Stimulated activated naive B cell treated with anti-CD40 and anti-IgM and Interleukin-4, amounts not matched to agents 10 μg/mL and 1 μg/mL and 100 μg/mL, for 72 hours (primary cell): ENCODE data around the gene SRSF9.

Experiments used
- ATAC-seq, 2 donors: fragments of 150-1000 bp; cut with Tn5 transposase; replicated peaks; 2 replicates each; pipeline ENCODE4 v1.10.0; 2021; ENCODE audit warnings: moderate library complexity in 1 of 2
- DNase-seq: peaks from one replicate; pipeline ENCODE4 v3.0.0; 2021
- H3K27ac Mint-ChIP-seq: one replicate; pipeline ENCODE4 v1.8.0; 2022; ENCODE audit warnings: mild to moderate bottlenecking, mixed read lengths
- H3K27me3 Mint-ChIP-seq, 2 donors: one replicate each; pipeline ENCODE4 v1.8.0; 2022; ENCODE audit warnings: mixed read lengths in 2 of 2
- H3K36me3 Mint-ChIP-seq, 2 donors: one replicate each; pipeline ENCODE4 v1.8.0; 2022; ENCODE audit warnings: mixed read lengths in 2 of 2, mild to moderate bottlenecking in 1 of 2
- H3K4me1 Mint-ChIP-seq, 2 donors: one replicate each; pipeline ENCODE4 v1.8.0; 2022; ENCODE audit warnings: mixed read lengths in 2 of 2, mild to moderate bottlenecking in 1 of 2
- H3K4me3 Mint-ChIP-seq, 2 donors: one replicate each; pipeline ENCODE4 v1.8.0; 2022; ENCODE audit warnings: mild to moderate bottlenecking in 2 of 2, mixed read lengths in 2 of 2, moderate library complexity in 1 of 2
- H3K9me3 Mint-ChIP-seq, 2 donors: one replicate each; pipeline ENCODE4 v1.8.0; 2022; ENCODE audit warnings: mixed read lengths in 2 of 2, mild to moderate bottlenecking in 1 of 2

Gene SRSF9

GRCh38 chr12:120472521-120472920 is 3.0 kb upstream of the SRSF9 start:
- no peak for ATAC-seq
- no peak for DNase-seq
- Mint-ChIP-seq H3K27ac (no peak overlapping the region), H3K9me3 (no peaks in the 10 kb centered on the region), H3K36me3 (peaks cover under 1 to 10% of the 10 kb centered on the region in 2 donors), H3K4me1 (peaks cover 11 to 34% of the 10 kb centered on the region in 2 donors), H3K27me3 (no peaks in the 10 kb centered on the region), H3K4me3 (no peak overlapping the region)

DNA sequence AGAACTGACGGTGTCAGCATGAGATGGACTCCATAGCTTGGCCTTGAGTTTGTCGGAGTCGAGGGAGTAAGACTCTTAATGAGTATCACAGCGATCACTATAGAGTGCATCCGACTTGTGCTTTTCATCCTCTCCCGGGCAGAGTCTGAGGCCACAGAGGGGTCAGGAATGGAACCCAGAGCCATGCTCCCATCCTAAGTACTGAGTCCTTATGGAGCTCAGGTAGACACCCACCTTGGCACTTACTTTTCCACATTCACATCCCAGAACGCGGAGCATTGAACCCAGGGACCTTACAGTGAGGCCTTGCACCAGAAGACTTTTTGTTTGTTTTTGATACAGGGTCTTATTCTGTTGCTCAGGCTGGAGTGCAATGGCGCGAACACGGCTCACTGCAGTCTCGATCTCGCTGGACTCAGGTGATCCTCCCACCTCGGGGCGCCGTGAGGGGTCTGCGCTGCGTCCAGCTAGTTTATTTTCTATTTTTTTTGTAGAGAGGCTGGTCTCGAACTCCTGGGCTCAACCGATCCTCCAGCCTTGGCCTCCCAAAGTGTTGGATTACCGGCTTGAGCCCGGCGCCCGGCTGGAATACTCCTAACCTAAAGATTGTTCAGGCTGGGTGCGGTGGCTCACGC is 719 bp upstream of the SRSF9 start:
- Mint-ChIP-seq H3K9me3 (no peaks in the 10 kb centered on the region), H3K4me1 (peaks cover 20 to 56% of the 10 kb centered on the region in 2 donors), H3K36me3 (peaks cover 12 to 18% of the 10 kb centered on the region in 2 donors), H3K27ac (peak overlapping the region; percentile 96), H3K4me3 (peak overlapping the region; percentile 94 to 98), H3K27me3 (no peaks in the 10 kb centered on the region)
- ATAC-seq: peak; percentile 33
- DNase-seq: no peak

DNA sequence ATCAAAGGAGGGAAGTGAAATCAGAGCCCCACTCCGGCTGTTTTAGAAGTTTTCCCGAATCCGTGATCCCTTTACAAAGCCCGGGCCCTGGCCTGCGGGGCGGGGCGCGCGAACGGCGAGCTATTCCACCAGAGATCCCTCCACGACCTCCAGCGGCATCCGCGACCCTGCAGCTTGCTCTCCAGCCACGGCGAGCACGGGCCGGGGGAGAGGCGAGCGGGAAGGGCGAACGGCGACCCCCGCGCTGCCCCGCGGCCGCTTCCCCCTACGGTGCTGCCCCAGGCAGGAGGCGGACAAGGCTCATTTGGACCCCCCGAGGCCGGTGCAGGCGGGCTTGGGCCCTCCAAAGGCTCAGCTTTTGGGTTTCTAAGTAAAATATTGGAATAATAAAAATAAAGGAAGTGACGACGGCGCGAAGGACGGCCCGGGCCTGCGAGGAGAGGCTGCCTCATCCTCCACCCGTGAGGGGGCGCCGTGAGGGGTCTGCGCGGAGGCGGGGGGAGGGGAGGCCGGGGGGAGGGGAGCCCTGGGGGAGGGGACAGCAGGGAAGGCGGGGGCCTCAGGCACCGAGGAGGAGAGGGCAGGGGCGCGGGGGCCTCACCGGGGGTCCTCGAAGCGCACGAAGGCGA is 613 bp downstream of the SRSF9 start:
- peaks cover 20 to 26% of the 10 kb centered on the region in 2 donors for H3K36me3 Mint-ChIP-seq
- DNase-seq: no peak
- peak overlapping the region; percentile 94 to 98 for H3K4me3 Mint-ChIP-seq

DNA sequence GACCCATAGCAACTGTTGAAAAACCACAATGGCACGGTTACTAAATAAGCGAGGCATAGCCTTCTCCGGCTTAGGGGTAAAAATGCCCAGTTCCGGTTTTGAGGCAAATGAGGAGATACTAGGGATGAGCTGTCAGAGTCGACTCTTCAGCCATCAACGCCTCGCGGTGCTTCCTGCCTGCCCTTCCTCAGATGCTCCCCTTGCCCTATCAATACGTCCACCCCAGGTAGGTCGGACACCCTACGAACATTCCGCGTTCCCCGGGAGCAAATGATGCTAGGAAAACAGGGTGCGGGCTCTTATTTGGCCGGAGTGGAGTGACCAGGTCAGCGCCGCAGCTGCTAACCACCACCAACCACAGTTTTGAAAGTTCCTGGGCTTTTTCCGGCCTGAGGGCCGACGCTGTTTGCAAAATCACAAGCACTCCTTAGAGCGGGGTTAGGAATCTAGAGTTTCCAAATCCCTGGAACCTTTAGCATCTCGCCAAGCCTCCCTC is 1.2 kb downstream of the SRSF9 start:
- H3K9me3 Mint-ChIP-seq: no peaks in the 10 kb centered on the region
- H3K27ac Mint-ChIP-seq: peak overlapping the region; percentile 96
- ATAC-seq (peak; percentile 12 to 26), DNase-seq (peak; percentile 29)
- H3K36me3 Mint-ChIP-seq: peaks cover 23 to 32% of the 10 kb centered on the region in 2 donors
- no peaks in the 10 kb centered on the region for H3K27me3 Mint-ChIP-seq
- peak overlapping the region; percentile 94 to 98 for H3K4me3 Mint-ChIP-seq
- H3K4me1 Mint-ChIP-seq: peaks cover 15 to 50% of the 10 kb centered on the region in 2 donors

More for the DNA sequence above, 613 bp downstream of the SRSF9 start:
- ATAC-seq: peak; percentile 51 to 62
- Mint-ChIP-seq H3K27me3 (no peaks in the 10 kb centered on the region), H3K4me1 (peaks cover 18 to 52% of the 10 kb centered on the region in 2 donors), H3K27ac (peak overlapping the region; percentile 96), H3K9me3 (no peaks in the 10 kb centered on the region)

- Mint-ChIP-seq H3K4me3 (peak overlapping the region; percentile 94 to 98), H3K4me1 (peaks cover 15 to 50% of the 10 kb centered on the region in 2 donors), H3K27ac (peak overlapping the region; percentile 65), H3K36me3 (peaks cover 26 to 41% of the 10 kb centered on the region in 2 donors), H3K27me3 (no peaks in the 10 kb centered on the region), H3K9me3 (no peaks in the 10 kb centered on the region)
- ATAC-seq: no peak
- DNase-seq: no peak
These were observed 2.1 kb downstream of the SRSF9 start for GRCh38 chr12:120467439-120467838.

DNA sequence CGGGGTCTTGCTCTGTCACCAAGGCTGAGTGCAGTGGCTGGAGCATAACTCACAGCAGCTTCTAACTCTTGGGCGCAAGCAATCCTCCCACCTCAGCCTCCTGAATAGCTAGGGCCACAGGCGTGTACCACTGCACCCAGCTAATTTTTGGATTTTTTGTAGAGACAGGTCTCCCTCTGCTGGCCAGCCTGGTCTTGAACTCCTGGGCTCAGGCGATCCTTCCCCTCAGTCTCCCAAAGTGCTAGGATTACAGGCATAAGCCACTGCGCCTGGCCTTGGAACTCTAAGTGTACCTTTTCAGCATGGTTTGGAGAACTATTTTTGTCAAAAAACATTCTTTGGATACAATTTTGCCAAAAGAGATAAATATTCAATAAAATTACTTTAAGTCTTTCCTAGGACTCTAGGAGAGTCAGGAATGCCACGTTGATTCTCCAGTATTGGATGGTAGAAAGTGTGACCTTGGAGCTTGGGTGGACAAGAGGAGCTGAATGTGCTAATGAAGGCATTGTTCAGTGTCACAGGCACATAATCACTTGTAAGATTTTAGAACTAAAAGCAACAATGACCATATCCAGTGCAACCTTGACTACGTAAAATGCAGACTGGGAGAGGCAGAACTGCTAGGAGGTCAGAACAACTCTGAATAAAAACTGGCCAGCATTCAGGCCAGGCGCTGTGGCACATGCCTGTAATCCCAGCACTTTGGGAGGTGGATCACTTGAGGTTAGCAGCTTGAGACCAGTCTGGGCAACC is 2.8 kb downstream of the SRSF9 start:
- Mint-ChIP-seq H3K27me3 (no peaks in the 10 kb centered on the region), H3K4me1 (peaks cover 15 to 50% of the 10 kb centered on the region in 2 donors), H3K4me3 (no peak overlapping the region), H3K9me3 (no peaks in the 10 kb centered on the region), H3K36me3 (peaks cover 29 to 46% of the 10 kb centered on the region in 2 donors), H3K27ac (no peak overlapping the region)
- no peak for ATAC-seq
- DNase-seq: no peak

DNA sequence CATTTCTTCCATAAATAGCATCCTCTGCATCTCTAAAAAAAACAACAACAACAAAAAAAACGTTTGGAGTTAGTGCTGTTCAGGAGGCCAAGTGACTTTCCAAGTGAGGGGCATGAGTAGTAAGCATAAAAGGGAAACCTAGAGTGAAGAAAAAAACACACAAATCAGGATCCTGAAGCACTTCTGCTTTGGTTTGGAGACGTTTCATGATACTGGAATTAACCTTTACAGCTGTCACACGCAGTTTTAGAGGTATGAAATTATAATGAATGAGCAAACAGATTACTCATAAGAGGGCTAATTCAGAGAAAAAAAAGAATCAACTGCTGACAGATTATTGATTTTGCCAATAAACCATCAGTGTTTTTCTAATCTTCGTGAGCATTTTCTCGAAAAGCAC is 3.8 kb downstream of the SRSF9 start:
- ATAC-seq: no peak
- Mint-ChIP-seq H3K36me3 (peaks cover 31 to 52% of the 10 kb centered on the region in 2 donors), H3K9me3 (no peaks in the 10 kb centered on the region), H3K27ac (no peak overlapping the region), H3K4me1 (peaks cover 15 to 50% of the 10 kb centered on the region in 2 donors), H3K4me3 (no peak overlapping the region), H3K27me3 (no peaks in the 10 kb centered on the region)
- no peak for DNase-seq

GRCh38 chr12:120463712-120464111 is 5.8 kb downstream of the SRSF9 start:
- no peak for ATAC-seq
- no peak for DNase-seq
- Mint-ChIP-seq H3K36me3 (peaks cover 39 to 62% of the 10 kb centered on the region in 2 donors), H3K9me3 (no peaks in the 10 kb centered on the region), H3K27ac (no peak overlapping the region), H3K27me3 (no peaks in the 10 kb centered on the region), H3K4me1 (peaks cover 11 to 39% of the 10 kb centered on the region in 2 donors), H3K4me3 (no peak overlapping the region)

- Mint-ChIP-seq H3K27me3 (no peaks in the 10 kb centered on the region), H3K36me3 (peaks cover 37 to 53% of the 10 kb centered on the region in 2 donors), H3K9me3 (no peaks in the 10 kb centered on the region), H3K4me3 (no peak overlapping the region), H3K4me1 (peaks cover 9 to 24% of the 10 kb centered on the region in 2 donors), H3K27ac (no peak overlapping the region)
- ATAC-seq (no peak), DNase-seq (no peak)
These were observed 7.4 kb downstream of the SRSF9 start for GRCh38 chr12:120462099-120462640.

DNA sequence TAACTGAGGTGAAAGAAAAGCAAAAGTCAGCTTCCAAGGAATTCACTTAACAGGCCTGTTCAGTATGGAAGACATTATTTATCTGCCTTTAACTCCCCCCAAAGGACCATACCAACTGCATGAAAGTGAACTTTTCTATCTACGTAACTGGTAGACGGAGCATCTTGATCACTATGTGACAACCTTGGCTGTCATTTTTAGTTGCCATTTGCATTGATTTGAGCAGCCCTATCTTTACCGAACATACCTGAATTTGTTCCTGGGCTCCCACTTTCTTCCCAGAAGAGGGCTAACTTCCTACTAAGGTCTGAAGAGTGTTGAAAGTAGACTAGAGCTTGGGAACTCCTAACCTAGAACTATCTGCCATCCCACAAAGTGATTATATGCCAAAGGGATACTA is 9.4 kb downstream of the SRSF9 start:
- H3K9me3 Mint-ChIP-seq: no peaks in the 10 kb centered on the region
- H3K27ac Mint-ChIP-seq: peak overlapping the region; percentile 47
- H3K4me1 Mint-ChIP-seq: peaks cover 8 to 16% of the 10 kb centered on the region in 2 donors
- peaks cover 36 to 65% of the 10 kb centered on the region in 2 donors for H3K36me3 Mint-ChIP-seq
- no peak overlapping the region for H3K4me3 Mint-ChIP-seq
- H3K27me3 Mint-ChIP-seq: no peaks in the 10 kb centered on the region
- no peak for ATAC-seq
- no peak for DNase-seq

DNA sequence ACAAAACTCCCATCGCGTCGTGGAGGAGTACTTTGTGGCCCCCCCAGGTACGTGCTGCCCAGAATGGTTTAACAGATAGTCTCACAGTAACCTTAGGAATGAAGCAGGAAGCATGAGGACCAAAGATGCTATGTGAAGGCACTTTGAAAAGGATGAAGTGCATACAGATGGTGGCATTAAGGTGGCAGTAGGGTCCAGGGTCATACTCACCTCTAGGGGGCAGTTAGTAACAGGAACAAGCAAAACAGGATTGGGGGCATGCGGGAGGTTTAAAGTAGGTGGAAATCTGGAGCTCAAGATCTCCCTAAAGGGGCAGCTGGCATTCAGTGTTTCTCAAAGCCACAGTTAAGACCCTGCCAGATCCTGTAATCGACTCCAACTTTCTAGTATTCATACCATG is 12.4 kb downstream of the SRSF9 start:
- H3K4me1 Mint-ChIP-seq: peaks cover 8 to 21% of the 10 kb centered on the region in 2 donors
- H3K4me3 Mint-ChIP-seq: no peak overlapping the region
- H3K9me3 Mint-ChIP-seq: no peaks in the 10 kb centered on the region
- DNase-seq (no peak), ATAC-seq (no peak)
- peaks cover 27 to 56% of the 10 kb centered on the region in 2 donors for H3K36me3 Mint-ChIP-seq
- H3K27me3 Mint-ChIP-seq: no peaks in the 10 kb centered on the region
- peak overlapping the region; percentile 80 for H3K27ac Mint-ChIP-seq

DNA sequence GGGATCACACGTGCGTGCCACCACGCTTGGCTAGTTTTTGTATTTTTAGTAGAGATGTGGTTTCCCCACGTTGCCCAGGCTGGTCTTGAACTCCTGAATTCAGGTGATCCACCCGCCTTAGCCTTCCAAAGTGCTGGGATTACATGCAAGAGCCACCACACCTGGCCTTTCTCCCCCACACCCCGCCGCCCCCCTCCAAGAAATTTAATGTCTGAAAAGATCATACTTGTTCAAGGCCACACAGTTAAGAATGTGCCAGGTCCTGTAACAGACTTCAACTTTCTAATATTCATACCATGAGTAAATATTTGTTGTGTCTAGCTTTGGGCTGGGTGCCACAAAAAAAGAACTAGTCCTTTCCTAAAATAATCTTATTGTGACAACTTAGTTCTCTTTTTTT is 14.2 kb downstream of the SRSF9 start:
- Mint-ChIP-seq H3K36me3 (peaks cover 23 to 46% of the 10 kb centered on the region in 2 donors), H3K4me3 (no peak overlapping the region), H3K27me3 (no peaks in the 10 kb centered on the region)

GRCh38 chr12:120453977-120454376 is 15.6 kb downstream of the SRSF9 start:
- H3K4me3 Mint-ChIP-seq: no peak overlapping the region

More for the DNA sequence above, 14.2 kb downstream of the SRSF9 start:
- DNase-seq: no peak
- Mint-ChIP-seq H3K9me3 (no peaks in the 10 kb centered on the region), H3K4me1 (peaks cover 8 to 21% of the 10 kb centered on the region in 2 donors), H3K27ac (peak overlapping the region; percentile 87)
- no peak for ATAC-seq

More at GRCh38 chr12:120453977-120454376, 15.6 kb downstream of the SRSF9 start:
- Mint-ChIP-seq H3K36me3 (peaks cover 24 to 42% of the 10 kb centered on the region in 2 donors), H3K27me3 (no peaks in the 10 kb centered on the region), H3K27ac (no peak overlapping the region), H3K9me3 (no peaks in the 10 kb centered on the region), H3K4me1 (peaks cover 10 to 26% of the 10 kb centered on the region in 2 donors)
- DNase-seq: no peak
- ATAC-seq: peak; percentile 88 to 90
